Measurements from ENCODE around the gene MYO7A.

Gene MYO7A

GRCh38 chr11:77124488-77124887, 3.6 kb upstream of the MYO7A start:
- H3K4me3 ChIP-seq, result no peak overlapping the region
- intact Hi-C loops (cut with DNase I; ENCODE audit: low total_unique reads), result no loop called here
- TF ChIP-seq CTCF (IDR thresholded peaks at IDR 0.05), result no peak
- peaks cover 0 to 22% (median 18%) of the 10 kb centered on the region in 4 donors for H3K4me1 ChIP-seq
- H3K36me3 ChIP-seq, result peaks cover 0 to 47% (median 27%) of the 10 kb centered on the region in 3 donors
- no peaks in the 10 kb centered on the region for H3K9me3 ChIP-seq
- no peak for DNase-seq
- no peaks in the 10 kb centered on the region for H3K27me3 ChIP-seq
- H3K27ac ChIP-seq, result no peak overlapping the region

- DNase-seq, result no peak
- TF ChIP-seq CTCF (IDR thresholded peaks at IDR 0.05), result no peak
- intact Hi-C loops (cut with DNase I; ENCODE audit: low total_unique reads), result loop anchor here (5.0 kb wide), 1 partner anchor 422 kb away; no protein-coding TSS in a partner anchor
These were observed 2.9 kb upstream of the MYO7A start for GRCh38 chr11:77125191-77125590.

GRCh38 chr11:77125695-77126094, 2.4 kb upstream of the MYO7A start:
- no peak overlapping the region for H3K4me3 ChIP-seq
- H3K27ac ChIP-seq, result no peak overlapping the region
- peaks cover 0 to 32% (median 23%) of the 10 kb centered on the region in 4 donors for H3K4me1 ChIP-seq
- DNase-seq, result no peak
- no peak for TF ChIP-seq CTCF (IDR thresholded peaks at IDR 0.05)
- H3K9me3 ChIP-seq, result no peaks in the 10 kb centered on the region
- H3K27me3 ChIP-seq, result no peaks in the 10 kb centered on the region
- intact Hi-C loops (cut with DNase I; ENCODE audit: low total_unique reads), result loop anchor here (2.0 to 5.0 kb wide), 2 partner anchors 63 to 422 kb away; no protein-coding TSS in a partner anchor
- peaks cover 0 to 34% (median 24%) of the 10 kb centered on the region in 3 donors for H3K36me3 ChIP-seq

More at GRCh38 chr11:77125191-77125590, 2.9 kb upstream of the MYO7A start:
- Histone ChIP-seq H3K36me3 (peaks cover 0 to 39% (median 27%) of the 10 kb centered on the region in 3 donors), H3K27ac (no peak overlapping the region), H3K4me3 (no peak overlapping the region), H3K9me3 (no peaks in the 10 kb centered on the region), H3K4me1 (peaks cover 0 to 27% (median 19%) of the 10 kb centered on the region in 4 donors), H3K27me3 (no peaks in the 10 kb centered on the region)

- TF ChIP-seq CTCF (IDR thresholded peaks at IDR 0.05), result no peak
- Histone ChIP-seq H3K36me3 (peaks cover 0 to 29% (median 18%) of the 10 kb centered on the region in 3 donors), H3K27ac (no peak overlapping the region), H3K9me3 (no peaks in the 10 kb centered on the region), H3K4me1 (peaks cover 0 to 38% (median 29%) of the 10 kb centered on the region in 4 donors), H3K4me3 (no peak overlapping the region), H3K27me3 (no peaks in the 10 kb centered on the region)
- intact Hi-C loops (cut with DNase I; ENCODE audit: low total_unique reads), result loop anchor here (2.0 to 5.0 kb wide), 2 partner anchors 63 to 421 kb away; no protein-coding TSS in a partner anchor
- no peak for DNase-seq
These were observed 1.8 kb upstream of the MYO7A start for GRCh38 chr11:77126156-77126775.

- intact Hi-C loops (cut with DNase I; ENCODE audit: low total_unique reads), result loop anchor here (2.0 to 5.0 kb wide), 2 partner anchors 62 to 420 kb away; no protein-coding TSS in a partner anchor
- H3K27me3 ChIP-seq, result no peaks in the 10 kb centered on the region
- H3K9me3 ChIP-seq, result no peaks in the 10 kb centered on the region
- H3K4me3 ChIP-seq, result peak overlapping the region; percentile 34 to 52
- DNase-seq, result no peak
- H3K27ac ChIP-seq, result no peak overlapping the region
- H3K4me1 ChIP-seq, result peaks cover 0 to 42% (median 34%) of the 10 kb centered on the region in 4 donors
- peaks cover 0 to 23% (median 15%) of the 10 kb centered on the region in 3 donors for H3K36me3 ChIP-seq
- TF ChIP-seq CTCF (IDR thresholded peaks at IDR 0.05), result no peak
These were observed 1.2 kb upstream of the MYO7A start for GRCh38 chr11:77126861-77127234.
